HFF-Myc (cell line): ENCODE results near the gene WDR1.

ENCODE experiments used
- DNase-seq: peaks from one replicate; pipeline ENCODE4 v3.0.0-alpha.2; 2011; ENCODE audit warnings: low read depth; ENCODE audit errors: extremely low read depth
- H3K4me3 ChIP-seq: replicated peaks from 2 replicates; pipeline ENCODE4 v1.5.1; 2011; ENCODE audit warnings: low read depth, mild to moderate bottlenecking, control low read depth, low read length
- CTCF ChIP-seq: IDR thresholded peaks from 2 replicates; pipeline ENCODE4 v1.5.1; 2012; ENCODE audit warnings: mild to moderate bottlenecking, low read depth, low read length, control low read depth; ENCODE audit errors: missing control alignments

WDR1 gene

GRCh38 chr4:10087152-10087791 is 29.3 kb downstream of the WDR1 start:
- TF ChIP-seq CTCF: no peak
- DNase-seq: no peak
- H3K4me3 ChIP-seq: no peak overlapping the region

- DNase-seq: no peak
- TF ChIP-seq CTCF: no peak
- H3K4me3 ChIP-seq: no peak overlapping the region
These were observed 30.0 kb downstream of the WDR1 start for GRCh38 chr4:10086506-10087120.

GRCh38 chr4:10085828-10086505 is 30.6 kb downstream of the WDR1 start:
- H3K4me3 ChIP-seq: no peak overlapping the region
- no peak for TF ChIP-seq CTCF
- no peak for DNase-seq

GRCh38 chr4:10085386-10085785 is 31.2 kb downstream of the WDR1 start:
- no peak for TF ChIP-seq CTCF
- H3K4me3 ChIP-seq: no peak overlapping the region

GRCh38 chr4:10084651-10085358 is 31.8 kb downstream of the WDR1 start:
- no peak for DNase-seq
- no peak for TF ChIP-seq CTCF
- no peak overlapping the region for H3K4me3 ChIP-seq

More at GRCh38 chr4:10085386-10085785, 31.2 kb downstream of the WDR1 start:
- DNase-seq: no peak

GRCh38 chr4:10083861-10084641 is 32.5 kb downstream of the WDR1 start:
- DNase-seq: no peak
- H3K4me3 ChIP-seq: no peak overlapping the region
- no peak for TF ChIP-seq CTCF
